GM18951 (cell line): Measurements from ENCODE around the gene CENPA.
"Not testable (repeated sequence)": the region's sequence is repeated elsewhere in the genome, so short reads cannot be mapped to it uniquely, and the experiment has no call there.

Source experiments
- POLR2A ChIP-seq: IDR thresholded peaks from 4 replicates; pipeline ENCODE4 v1.6.1; 2011; ENCODE audit warnings: mild to moderate bottlenecking; ENCODE audit not compliant: insufficient read length, insufficient read depth; ENCODE audit errors: extremely low read depth
- in situ Hi-C: fragments of 300-500 bp; cut with MboI; formaldehyde crosslinking; loops from one replicate; pipeline ENCODE4 v1.12.0; 2022; ENCODE audit warnings: low sequenced_read_pairs, mixed read lengths, inconsistent platforms; ENCODE audit not compliant: unreplicated experiment

The CENPA gene

GRCh38 chr2:26784570-26785234 lies 1.2 kb upstream of the CENPA start:
- in situ Hi-C loops: no loop called here
- TF ChIP-seq POLR2A: no peak

GRCh38 chr2:26786207-26787028 lies 562 bp downstream of the CENPA start:
- in situ Hi-C loops: no loop called here
- TF ChIP-seq POLR2A: no peak

DNA sequence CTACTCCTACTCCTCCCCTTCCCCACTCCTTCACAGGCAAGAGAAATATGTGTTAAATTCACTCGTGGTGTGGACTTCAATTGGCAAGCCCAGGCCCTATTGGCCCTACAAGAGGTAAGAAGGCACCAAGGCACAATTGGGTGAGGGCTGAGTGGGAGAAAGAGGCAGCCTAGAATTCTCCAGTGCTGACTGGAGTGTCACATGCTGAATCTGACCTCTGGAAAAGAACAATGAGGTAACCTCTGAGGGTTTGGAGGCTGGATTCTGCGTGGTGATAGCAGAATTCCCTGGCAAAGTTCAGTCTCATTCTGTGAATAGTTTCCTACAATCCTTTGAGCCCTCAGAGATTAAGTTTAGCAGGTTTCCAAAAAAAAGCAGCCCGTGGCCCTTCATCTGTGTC lies 6.9 kb downstream of the CENPA start:
- in situ Hi-C loops: no loop called here
- no peak for TF ChIP-seq POLR2A

GRCh38 chr2:26793518-26793917 lies 7.7 kb downstream of the CENPA start:
- TF ChIP-seq POLR2A: no peak
- in situ Hi-C loops: no loop called here

DNA sequence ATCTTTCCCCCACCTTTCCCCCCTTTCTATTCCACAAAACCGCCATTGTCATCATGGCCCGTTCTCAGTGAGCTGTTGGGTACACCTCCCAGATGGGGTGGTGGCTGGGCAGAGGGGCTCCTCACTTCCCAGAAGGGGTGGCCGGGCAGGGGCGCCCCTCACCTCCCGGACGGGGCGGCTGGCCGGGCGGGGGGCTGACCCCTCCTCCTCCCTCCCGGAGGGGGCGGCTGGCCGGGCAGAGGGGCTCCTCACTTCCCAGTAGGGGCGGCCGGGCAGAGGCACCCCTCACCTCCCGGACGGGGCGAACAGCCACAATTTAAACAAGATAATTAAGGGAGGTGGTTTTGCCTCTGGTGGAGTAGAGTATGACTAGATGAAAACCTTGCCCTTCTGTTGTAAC lies 9.3 kb downstream of the CENPA start:
- in situ Hi-C loops: not testable (repeated sequence)

GRCh38 chr2:26801328-26801727 lies 15.5 kb downstream of the CENPA start:
- in situ Hi-C loops: no loop called here
- TF ChIP-seq POLR2A: no peak

GRCh38 chr2:26801796-26802195 lies 15.9 kb downstream of the CENPA start:
- in situ Hi-C loops: no loop called here
- TF ChIP-seq POLR2A: no peak

- in situ Hi-C loops: no loop called here
- TF ChIP-seq POLR2A: no peak
Measured at GRCh38 chr2:26805241-26805676, 19.4 kb downstream of the CENPA start.

DNA sequence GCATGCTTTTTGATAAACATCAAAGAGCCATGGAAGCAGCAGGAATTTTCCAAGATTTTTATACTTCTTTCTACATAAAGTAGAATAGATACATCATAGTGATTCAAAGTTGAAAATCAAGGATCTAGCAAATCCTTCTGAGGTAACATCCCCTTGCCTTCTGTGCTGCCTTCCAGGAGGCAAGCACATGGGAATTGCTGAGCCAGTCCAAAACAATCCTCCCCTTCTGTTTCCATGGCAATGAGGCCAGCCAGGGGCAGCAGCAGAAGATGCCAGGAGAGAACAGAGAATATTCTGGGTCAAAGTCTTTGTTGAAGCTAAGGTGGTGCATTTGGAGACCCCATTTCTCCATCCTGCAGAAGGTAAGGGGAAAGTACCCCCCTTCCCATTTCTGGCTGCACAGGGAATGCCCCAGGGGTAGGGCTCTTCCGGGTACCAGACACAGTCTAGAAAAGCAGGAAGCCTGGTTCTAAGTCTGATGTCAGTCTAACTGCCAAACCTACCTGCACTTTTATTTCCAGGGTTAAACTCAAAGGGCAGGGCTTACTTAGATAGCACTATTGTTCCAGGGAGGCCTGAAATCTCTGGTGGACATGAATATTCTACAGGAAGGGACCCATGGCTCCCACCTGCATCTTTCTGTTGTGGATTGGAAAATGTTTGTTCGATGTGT lies 22.1 kb downstream of the CENPA start:
- in situ Hi-C loops: no loop called here
- TF ChIP-seq POLR2A: no peak

GRCh38 chr2:26809211-26809610 lies 23.4 kb downstream of the CENPA start:
- no peak for TF ChIP-seq POLR2A
- in situ Hi-C loops: no loop called here

- in situ Hi-C loops: no loop called here
- TF ChIP-seq POLR2A: no peak
Measured at GRCh38 chr2:26809876-26810577, 24.2 kb downstream of the CENPA start.

GRCh38 chr2:26811261-26811660 lies 25.4 kb downstream of the CENPA start:
- no peak for TF ChIP-seq POLR2A
- in situ Hi-C loops: no loop called here

DNA sequence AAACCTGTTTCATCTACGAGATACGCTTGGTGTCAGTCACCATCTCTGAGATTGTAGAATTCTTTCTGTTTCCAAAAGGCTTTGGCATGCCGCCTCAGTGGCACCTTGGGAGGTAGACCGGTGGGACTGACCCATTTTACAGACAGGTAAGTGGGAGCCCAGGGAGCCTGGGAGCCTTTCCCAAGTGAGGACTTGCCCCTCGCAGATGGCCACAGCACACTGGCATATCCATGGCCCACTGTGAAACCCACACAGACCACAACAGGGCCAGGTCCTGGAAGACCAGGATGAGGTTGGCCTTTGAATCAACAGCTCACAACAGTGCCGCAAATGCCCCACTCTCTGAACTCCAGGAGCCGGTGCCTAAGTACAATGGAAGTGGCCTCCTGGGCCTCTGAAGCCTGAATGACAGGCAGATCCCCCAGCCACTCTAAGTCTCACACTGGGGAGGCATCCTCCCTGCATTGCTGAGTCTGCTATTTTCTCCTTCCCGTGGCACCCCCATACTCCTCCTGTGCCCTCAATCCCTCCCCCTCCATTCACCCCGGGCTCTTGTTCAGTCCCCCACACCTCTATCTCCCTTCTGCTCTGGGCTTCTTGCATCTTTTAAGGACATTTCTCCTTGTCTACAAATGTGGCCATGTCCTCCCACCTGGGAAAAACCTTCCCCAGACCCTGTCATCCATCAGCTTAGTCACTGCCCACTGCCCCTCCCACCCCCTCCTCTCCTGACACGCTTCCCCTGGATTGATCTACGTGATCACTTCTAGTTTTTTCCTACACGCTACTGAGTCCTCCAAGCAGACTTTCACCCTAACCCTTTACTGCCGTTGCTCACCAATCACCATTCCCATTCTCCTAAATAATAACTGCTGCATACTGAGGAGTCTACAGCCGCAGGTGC lies 26.2 kb downstream of the CENPA start:
- in situ Hi-C loops: no loop called here
- TF ChIP-seq POLR2A: no peak

- no peak for TF ChIP-seq POLR2A
- in situ Hi-C loops: no loop called here
Measured at GRCh38 chr2:26812731-26813130, 26.9 kb downstream of the CENPA start.

DNA sequence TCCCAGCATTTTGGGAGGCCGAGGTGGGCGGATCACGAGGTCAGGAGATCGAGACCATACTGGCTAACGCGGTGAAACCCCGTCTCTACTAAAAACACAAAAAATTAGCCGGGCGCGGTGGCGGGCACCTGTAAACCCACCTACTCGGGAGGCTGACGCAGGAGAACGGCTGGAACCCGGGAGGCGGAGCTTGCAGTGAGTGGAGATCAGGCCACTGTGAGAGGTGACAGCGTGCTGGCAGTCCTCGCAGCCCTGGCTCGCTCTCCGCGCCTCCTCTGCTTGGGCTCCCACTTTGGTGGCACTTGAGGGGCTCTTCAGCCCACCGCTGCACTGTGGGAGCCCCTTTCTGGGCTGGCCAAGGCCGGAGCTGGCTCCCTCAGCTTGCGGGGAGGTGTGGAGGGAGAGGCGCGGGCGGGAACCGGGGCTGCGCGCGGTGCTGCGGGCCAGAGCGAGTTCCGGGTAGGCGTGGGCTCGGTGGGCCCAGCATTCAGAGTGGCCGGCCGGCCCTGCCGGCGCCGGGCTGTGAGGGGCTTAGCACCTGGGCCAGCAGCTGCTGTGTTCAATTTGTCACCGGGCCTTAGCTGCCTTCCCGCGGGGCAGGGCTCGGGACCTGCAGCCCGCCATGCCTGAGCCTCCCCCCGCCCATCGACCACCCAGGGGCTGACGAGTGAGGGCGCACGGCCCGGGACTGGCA lies 28.4 kb downstream of the CENPA start:
- in situ Hi-C loops: not testable (repeated sequence)
